ENCODE data around the gene MAS1L.

MAS1L gene

GRCh38 chr6:29487660-29488059 is at the start of gene MAS1L:
Gene MAS1L, minus strand, starts transcription at chr6:29487956. Its CDS starts 54 bp downstream, at chr6:29487902.
- in situ Hi-C loops (cut with MboI; ENCODE audit: low sequenced_read_pairs), result no loop called here

- in situ Hi-C loops (cut with MboI; ENCODE audit: low sequenced_read_pairs), result no loop called here
Observed at GRCh38 chr6:29532320-29532951, 44.7 kb upstream of the MAS1L start.

- in situ Hi-C loops (cut with MboI; ENCODE audit: low sequenced_read_pairs), result no loop called here
Observed at GRCh38 chr6:29531668-29532067, 43.9 kb upstream of the MAS1L start.

GRCh38 chr6:29530671-29531310 is 43.0 kb upstream of the MAS1L start:
- in situ Hi-C loops (cut with MboI; ENCODE audit: low sequenced_read_pairs), result no loop called here

GRCh38 chr6:29529956-29530355 is 42.2 kb upstream of the MAS1L start:
- in situ Hi-C loops (cut with MboI; ENCODE audit: low sequenced_read_pairs), result no loop called here

- in situ Hi-C loops (cut with MboI; ENCODE audit: low sequenced_read_pairs), result no loop called here
Observed at GRCh38 chr6:29528988-29529560, 41.3 kb upstream of the MAS1L start.

GRCh38 chr6:29528300-29528931 is 40.7 kb upstream of the MAS1L start:
- in situ Hi-C loops (cut with MboI; ENCODE audit: low sequenced_read_pairs), result no loop called here

- in situ Hi-C loops (cut with MboI; ENCODE audit: low sequenced_read_pairs), result no loop called here
Observed at GRCh38 chr6:29527564-29527963, 39.8 kb upstream of the MAS1L start.

GRCh38 chr6:29527126-29527525 is 39.4 kb upstream of the MAS1L start:
- in situ Hi-C loops (cut with MboI; ENCODE audit: low sequenced_read_pairs), result no loop called here

GRCh38 chr6:29525311-29525639 is 37.5 kb upstream of the MAS1L start:
- in situ Hi-C loops (cut with MboI; ENCODE audit: low sequenced_read_pairs), result no loop called here

GRCh38 chr6:29524444-29525310 is 36.9 kb upstream of the MAS1L start:
- in situ Hi-C loops (cut with MboI; ENCODE audit: low sequenced_read_pairs), result no loop called here

GRCh38 chr6:29524044-29524443 is 36.3 kb upstream of the MAS1L start:
- in situ Hi-C loops (cut with MboI; ENCODE audit: low sequenced_read_pairs), result no loop called here

GRCh38 chr6:29522227-29522626 is 34.5 kb upstream of the MAS1L start:
- in situ Hi-C loops (cut with MboI; ENCODE audit: low sequenced_read_pairs), result no loop called here

GRCh38 chr6:29521006-29521680 is 33.4 kb upstream of the MAS1L start:
- in situ Hi-C loops (cut with MboI; ENCODE audit: low sequenced_read_pairs), result no loop called here

- in situ Hi-C loops (cut with MboI; ENCODE audit: low sequenced_read_pairs), result no loop called here
Observed at GRCh38 chr6:29520232-29520631, 32.5 kb upstream of the MAS1L start.

- in situ Hi-C loops (cut with MboI; ENCODE audit: low sequenced_read_pairs), result no loop called here
Observed at GRCh38 chr6:29519291-29520010, 31.7 kb upstream of the MAS1L start.

GRCh38 chr6:29517728-29518440 is 30.1 kb upstream of the MAS1L start:
- in situ Hi-C loops (cut with MboI; ENCODE audit: low sequenced_read_pairs), result no loop called here

- in situ Hi-C loops (cut with MboI; ENCODE audit: low sequenced_read_pairs), result no loop called here
Observed at GRCh38 chr6:29517245-29517644, 29.5 kb upstream of the MAS1L start.

GRCh38 chr6:29516108-29516507 is 28.4 kb upstream of the MAS1L start:
- in situ Hi-C loops (cut with MboI; ENCODE audit: low sequenced_read_pairs), result no loop called here

Data from hTERT RPE-1 (cell line).